HG03439 (cell line): ENCODE measurements around the gene PPARG.

Experiments
- ATAC-seq: cut with Tn5 transposase; IDR thresholded peaks from one replicate; pipeline ENCODE4 v1.9.1; 2021; ENCODE audit warnings: mild to moderate bottlenecking, moderate library complexity; ENCODE audit not compliant: unreplicated experiment

Gene PPARG

DNA sequence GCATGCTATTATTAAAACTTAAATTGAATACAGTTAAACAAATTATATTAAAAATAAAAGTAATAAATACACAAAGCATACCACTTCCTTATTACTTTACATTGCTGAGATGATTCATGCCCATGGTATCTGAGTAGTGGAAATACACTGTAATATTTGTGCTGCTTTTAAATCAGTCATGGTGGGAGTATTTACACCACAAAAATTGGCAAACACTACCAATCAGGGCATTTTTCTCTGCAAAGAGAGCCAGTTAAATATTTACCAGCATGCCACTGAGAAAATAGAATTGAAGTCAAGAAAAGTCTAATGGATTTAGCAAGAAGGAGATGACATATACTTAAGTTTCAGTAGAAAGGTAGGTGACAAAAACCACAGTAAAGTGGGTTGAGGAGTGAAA, 19.6 kb downstream of the PPARG start:
- ATAC-seq = no peak

DNA sequence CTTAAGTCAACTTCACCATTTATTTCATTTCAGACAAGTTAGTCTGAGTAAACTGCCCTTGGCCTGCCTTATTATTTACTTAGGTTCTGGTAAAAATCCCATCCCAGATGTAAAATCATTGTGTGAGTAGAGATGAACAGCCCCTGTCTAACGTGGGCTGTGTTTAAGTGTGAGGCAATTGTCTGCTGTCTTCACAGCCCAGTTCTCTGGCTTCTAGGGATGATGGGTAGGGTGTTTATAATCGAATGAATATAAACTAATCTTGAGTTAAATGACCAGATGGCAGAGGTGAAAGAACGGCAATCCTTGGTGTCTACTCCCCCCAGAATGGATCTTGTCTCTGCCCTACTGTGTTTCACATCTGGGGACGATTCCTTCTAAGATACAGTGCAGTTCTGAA, 20.8 kb downstream of the PPARG start:
- no peak for ATAC-seq

DNA sequence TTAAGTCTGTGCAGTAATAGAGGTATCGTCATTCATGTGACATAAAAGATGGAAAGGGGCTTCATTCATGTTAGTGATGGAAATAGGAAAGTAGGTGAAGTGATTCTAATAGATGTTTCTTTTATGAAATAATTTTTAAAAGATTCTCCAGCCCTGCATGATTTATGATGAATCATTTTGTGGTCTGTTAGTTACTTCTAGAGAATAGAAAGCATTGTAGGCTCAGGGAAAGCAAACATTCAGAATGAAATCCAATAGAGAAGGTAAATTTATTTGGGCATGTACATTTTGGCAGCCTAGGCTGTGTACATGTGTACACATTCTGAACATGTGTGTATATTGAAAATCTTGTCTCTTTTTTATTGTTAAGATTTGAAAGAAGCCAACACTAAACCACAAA, 23.1 kb downstream of the PPARG start:
- no peak for ATAC-seq

DNA sequence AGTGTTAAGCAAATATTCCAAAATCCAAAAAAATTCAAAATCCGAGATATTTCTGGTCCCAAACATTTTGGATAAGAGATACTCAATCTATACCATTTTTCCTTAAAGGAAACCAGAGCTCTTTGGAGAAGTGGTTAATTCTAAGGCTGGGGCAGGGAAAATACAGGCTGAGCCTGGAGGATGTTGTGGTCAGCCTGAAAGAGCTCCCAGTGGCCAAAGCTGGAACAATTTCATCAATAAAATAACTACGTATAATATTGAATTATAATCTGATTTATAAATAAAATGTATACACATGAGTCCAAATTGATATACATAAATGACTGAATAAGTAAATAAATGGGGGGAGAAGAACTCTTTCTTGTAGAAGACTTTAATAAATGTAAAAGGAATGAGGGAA, 24.6 kb downstream of the PPARG start:
- ATAC-seq = no peak

DNA sequence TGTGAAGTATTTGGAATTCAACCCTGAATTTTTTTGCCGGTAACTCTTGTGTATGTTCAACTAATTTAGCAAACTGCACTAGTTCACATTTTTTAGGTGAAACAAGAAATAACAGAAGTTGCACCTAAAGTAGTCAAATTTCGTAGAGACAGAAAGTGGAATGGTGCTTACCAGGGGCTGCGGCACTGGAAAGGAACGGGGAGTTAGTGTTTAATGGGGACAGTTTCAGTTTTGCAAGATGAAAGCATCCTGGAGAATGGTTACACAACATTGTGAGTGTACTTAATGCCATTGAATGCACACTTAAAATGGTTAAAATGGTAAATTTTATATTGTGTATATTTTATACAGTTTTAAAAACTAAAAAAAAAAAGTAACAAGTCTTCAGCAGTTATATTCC, 27.4 kb downstream of the PPARG start:
- ATAC-seq = no peak

DNA sequence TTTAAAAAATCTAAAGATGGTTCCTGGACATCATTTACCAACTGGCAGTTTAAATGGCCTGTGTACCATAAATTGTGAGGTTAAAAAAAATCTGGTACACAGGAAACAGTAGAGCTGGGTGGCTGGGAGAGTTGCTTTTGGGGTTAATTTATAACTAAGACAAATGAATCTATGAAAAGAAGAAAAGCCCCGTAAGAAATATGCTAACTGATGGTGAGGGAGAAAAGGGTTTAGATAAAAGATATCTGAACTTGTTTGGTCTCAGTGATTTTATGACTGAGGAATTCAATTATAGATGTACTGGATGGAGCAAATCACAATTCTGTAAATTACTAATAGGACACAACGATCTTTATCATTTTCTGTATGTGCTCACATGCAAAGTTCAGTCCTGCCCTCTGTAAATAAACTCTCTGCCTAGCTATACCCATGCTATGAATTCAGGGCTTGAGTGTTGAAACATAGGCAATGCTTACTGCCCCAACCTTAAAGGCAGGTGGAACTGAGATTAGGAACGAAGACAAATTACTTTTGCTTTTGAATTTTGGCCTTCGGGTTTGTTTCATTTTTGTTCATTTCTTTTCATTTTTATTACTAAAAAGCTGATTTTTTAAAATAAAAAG, 28.0 kb downstream of the PPARG start:
- no peak for ATAC-seq

DNA sequence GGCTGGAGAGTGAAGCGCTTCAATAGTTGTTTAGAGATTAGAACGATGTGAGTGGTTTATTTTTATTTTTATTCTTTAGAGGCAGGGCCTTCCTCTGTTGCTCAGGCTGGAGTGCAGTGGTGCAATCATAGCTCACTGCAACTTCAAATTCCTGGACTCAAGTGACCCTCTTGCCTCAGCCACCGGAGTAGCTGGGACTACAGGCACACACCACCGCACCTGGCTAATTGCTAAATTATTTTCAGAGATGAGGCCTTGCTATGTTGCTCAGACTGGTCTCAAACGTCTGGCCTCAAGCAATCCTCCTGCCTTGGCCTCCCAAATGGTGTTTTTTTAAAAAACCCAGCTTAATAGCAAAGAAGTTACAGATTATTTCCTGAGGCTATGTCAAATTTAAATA, 29.0 kb downstream of the PPARG start:
- ATAC-seq = no peak

DNA sequence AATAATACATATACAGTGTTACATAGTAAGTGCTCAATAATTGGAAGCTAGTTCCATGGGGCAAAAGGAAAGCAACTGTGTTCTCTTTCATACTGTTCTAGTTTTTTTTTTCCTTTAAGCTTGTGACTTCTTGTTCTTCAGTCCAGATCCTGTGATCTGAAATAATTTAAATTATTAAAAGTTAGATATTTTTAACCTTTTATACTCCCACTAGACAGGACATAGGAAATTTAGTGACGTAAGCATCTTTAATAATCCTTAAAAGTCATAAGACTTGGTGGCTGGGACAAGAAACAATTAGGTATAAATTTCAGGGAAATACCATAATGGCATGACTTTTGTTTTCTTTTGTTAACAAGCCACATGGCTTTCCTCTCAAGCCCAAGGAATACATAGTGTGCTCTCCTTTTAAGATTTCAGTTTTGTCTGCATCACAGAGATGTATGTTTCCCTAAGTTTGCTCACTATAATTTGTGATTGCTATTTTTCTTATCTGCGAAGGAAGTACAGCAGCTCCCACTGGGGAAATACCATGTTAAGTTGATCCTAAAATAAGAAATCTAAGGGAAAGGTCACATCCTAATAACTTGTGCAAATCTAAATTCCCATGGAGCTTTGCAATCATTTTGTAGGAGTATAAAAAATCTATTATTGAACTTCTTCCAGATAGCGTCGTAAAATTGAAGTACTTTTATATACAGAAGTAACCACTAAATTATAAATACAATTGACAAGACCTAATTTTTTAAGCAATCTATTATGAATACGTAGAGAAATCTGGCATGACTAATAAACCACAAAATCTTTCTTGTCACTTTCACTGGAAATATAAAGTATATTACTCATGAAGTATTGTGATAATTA, 30.1 kb downstream of the PPARG start:
- no peak for ATAC-seq

DNA sequence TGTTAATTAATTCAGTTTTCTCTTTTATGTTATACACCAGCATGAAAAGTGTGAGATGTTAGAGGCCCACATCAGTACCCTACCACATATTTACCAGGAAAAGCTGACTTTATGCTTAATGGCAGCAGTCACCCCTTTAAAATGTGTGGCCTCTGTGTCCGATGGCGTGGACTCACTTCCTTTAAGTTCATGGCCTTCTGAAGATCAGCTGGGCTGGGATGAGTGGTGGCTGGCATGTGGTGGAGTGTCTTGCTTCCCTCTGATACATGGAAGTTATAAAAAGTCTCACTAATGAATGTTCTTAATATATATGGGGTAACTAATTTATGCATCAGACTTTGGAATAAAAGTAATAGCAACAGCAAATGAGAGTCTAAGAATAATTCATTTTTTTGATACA, 32.1 kb downstream of the PPARG start:
- no peak for ATAC-seq

DNA sequence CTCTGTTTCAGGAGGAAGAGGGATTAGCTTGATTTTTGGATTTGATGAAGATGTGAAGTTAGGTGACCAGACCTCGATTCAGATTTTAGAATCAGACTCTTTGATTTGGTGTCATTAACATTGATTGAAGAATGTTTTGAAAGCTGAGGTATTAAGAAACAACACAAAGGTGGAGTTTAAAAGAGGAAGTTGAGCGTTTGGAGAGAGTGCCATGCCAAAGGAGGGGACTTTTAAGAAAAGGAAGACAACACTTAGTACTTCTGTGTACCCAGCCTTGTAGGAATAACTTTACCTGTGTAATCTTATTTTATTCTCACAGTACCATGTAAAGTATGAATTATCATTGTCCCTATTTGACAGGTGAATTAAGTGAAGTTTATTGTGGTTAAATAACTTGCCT, 34.4 kb downstream of the PPARG start:
- no peak for ATAC-seq

DNA sequence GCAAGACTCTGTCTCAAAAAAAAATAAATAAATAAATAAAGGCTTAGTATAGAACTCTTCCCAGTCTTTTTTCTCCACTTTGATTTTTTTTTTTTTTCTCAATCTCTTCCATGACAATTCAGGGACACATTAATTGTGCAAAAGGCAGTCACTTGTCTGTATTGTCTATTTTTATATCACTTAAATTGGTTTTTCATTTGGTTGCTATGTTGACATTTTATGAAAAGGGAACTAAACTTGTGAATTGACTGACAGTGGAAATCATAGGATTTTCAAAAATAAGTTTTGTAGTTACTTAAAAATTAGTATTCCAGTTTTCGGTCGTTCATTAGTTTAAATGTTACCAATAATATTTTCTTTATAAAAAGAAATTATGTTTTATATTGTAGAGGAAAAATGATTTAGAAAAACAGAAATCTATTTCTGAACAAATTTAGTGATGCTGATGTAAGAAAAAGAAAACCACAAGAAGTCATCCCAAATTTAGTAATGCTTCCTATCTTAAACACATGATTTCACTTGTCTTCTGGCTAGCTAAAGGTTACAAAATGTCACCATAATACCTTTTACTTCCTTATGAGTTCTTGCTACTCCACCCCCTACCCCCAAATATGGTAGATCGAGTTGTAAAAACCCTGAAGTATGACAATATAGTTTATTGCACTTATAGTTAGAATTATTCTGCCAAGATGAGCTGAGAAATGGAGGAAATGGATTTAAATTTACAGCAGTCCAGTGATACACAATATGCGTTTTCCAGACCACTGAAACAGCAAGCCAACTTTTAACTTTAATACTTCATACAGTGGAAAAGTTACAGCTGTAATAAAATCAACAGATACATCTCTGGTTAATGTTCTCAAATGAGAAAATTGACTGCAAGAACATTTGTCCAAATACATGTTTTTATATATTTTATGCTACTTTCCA, 37.0 kb downstream of the PPARG start:
- no peak for ATAC-seq

DNA sequence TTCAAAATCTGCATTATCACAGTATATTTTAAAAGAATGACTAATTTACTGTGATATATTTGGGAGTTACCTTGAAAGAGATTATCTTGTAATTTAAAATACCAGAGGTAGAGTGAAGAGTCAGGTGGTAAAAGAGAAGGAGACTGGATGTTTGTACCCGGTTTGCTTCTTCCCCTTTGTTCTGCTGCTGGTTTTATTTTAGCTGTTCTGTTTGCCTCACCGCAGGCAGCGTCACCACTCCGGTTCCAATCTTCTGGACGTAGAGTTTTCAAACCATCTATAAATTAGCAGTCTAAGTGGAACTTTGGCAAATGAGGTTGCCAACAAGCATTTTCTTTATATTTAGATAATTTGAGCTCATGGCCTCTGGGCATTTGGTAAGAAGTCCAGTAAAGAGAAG, 38.2 kb downstream of the PPARG start:
- ATAC-seq = no peak

DNA sequence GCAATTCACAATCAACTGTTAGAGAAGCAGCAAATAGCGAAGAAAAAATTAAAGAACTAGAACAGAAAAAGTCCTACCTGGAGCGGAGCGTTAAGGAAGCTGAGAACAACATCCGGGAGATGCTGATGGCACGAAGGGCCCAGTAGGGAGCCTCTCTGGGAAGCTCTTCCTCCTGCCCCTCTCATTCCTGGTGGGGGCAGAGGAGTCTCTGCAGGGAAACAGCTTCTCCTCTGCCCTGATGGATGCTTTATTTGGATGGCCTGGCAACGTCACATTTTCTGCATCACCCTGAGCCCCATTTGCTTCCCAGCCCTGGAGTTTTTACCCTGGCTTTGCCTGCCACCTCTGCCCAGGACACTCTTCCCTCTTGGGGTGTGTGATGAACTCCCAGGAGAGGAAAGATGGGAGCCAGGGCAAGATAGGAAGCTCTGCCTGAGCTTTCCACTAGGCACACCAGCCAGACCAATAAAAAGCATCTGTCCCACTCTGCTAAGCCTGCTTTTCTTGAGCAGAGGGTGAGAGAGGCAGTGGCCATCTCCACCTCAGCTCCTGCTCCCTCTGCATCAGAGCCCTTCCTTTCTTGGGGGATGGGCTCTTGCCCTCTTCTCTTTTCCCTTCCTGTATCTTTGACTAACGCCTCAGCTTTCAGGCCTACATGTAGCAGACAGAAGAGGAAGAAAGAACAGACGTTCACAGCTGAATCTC, 39.4 kb downstream of the PPARG start:
- no peak for ATAC-seq

DNA sequence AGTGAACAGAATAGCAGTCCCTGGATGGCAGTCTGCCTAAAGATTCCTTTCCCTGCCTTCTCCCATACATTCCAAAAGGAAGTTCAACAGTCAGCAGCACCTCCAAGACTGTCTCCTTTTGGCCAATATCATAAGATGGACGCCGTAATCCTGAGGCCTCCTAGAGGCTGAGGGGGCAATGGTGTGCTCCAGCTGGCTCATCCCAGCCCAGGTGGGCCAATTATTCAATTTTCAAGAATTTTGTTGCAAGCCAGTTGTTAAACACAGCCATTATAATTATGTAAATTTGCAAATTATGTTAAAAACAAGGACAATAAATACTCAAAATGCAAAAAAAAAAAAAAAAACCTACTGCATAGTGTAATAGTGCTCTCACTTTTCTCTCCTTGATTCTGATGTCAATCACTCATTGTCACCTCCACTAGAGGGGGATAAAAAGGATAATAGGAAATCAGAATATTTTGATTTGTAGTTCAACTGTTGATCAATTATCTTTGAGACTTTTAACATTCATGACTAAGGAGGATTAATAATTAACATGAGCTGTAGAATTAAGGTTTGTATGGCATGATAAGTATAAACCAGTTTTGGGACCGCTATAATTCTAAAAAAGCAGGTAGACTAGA, 40.1 kb downstream of the PPARG start:
- no peak for ATAC-seq

DNA sequence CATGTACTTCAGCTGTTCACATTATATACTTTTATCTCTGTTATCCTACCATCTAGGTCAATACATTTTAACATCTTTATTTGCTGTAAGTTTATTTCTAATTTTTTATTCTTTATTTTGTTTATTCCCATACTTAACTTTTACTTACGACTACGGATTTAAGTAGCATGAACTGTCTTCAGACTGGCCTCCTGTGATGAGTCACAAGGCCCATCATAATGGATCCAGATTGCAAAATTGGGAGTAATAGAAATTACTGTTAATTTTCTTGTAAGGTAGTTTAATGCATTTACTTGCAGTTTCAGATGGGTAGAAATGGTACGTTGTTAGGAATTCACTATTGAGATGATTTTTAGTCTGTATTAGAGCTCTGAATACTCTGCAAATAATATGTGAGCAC, 45.9 kb downstream of the PPARG start:
- no peak for ATAC-seq

DNA sequence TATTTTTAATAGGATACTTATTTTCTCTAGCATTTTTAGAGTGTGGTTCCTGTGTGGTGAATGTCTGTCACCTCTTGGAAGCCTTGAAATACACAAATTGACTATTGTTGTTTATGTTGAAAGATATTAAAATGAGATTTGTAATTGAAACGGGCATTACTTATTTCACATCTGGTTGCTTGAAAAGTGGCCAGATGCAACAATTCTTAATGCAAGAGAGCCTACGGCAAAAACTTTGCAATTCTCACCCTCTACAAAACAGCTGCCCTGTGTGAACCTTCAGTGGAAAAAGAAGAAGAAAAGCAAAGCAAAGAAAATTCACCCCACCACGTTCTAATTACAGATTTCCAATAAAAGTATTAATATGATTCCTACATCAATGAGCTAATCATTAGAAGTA, 46.6 kb downstream of the PPARG start:
- ATAC-seq = no peak

DNA sequence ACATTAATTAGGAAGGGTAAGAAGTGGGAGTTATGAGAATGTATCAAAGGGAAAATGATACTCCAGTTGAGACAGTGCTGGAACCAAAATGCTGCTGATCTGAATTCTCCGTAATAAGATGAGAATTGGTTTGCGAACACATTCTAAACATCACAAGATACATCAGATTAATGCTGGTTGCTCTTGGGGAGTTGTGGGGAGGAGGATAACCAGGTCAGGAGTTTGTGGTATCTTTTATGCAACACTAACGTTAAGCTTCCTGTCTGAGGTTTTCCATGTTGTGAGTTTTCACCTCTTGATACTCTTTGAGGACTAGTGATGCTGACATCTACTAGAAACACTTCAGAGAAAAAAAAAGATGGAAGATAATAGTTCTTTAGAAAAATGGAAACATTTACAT, 47.2 kb downstream of the PPARG start:
- ATAC-seq = no peak

DNA sequence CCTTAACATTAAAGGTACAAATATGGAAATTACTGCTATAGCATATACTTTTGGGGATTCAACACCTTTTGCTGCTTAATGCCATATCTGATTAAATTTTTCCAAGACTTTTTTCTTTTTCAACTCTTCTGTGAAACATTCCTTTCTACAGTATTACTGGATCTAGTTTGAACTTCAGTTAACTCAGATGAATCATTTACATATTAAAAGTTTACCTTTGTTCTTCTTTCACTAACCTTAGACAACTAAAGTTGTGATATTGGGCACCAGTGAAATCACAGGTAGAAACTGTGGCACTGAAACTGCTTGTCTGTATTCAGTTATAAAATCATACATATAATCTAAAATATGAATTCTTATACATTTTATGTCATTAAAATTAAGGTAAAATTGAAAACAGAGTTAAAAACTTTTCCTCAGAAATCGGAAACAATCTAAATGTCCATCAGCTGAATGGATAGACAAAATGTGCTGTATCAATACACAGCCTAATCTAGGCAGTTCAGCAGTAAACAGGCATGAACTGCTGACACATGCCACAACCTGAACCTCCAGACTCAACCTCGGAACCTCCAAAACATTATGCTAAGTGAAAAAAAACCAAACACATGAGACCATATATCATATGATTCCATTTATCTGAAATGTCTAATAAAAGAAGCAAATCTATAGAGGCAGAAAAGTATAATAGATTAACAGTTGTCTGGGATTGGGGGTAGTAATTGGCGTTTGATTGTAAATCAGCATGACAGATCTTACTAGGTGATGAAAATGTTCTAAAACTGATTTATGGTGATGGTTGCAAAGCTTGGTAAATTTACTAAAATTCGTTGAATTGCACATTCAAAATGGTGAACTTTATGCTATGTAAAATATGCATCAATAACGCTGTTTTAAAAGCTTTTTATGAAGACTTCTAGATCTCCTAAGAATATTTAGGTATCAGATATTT, 50.0 kb downstream of the PPARG start:
- no peak for ATAC-seq

DNA sequence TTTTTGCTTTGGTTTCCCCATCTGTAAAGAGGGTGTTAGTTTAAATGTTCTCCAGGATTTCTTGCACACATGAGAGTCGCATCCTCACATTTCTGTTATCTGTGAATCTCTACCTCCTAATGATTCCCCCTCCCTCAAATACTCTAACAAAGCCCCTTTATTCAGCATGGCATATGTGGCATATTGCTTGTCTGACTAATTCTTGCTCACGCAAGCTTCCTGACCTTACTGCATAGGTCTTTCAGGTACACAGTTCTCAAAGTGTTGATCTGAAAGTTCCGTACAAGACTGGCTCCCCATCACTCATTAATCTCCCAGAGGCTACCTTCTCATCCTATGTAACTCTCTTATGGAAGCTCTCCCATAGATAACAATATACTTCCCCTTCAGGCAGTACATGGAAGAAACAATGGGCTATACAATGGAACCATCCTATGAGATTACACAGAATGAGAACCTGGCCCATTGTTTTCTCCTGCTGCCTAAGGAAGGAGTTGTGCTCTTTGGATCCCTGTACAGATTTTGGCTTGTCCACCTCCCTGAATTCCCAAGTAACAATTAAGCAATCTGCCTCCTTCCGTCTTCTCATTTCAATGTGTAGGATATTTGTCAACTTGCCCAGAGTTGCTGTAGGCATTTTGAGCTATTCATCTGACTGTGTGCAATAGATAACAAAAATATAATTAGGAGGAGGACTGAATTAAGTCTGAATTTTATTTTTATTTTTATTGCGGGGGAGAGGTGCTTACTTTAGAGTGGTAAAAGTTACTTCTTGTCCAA, 51.0 kb downstream of the PPARG start:
- ATAC-seq = no peak
